ENCODE data around the gene IMMP2L. TPM values are rescaled to one million over a fixed set of nuclear protein-coding genes. Genes with fewer than 3 reads are reported as not detected.

Gene IMMP2L
- total and polyA plus RNA-seq, 2 donors (not counting 3 experiments of a cell fraction or from before 2014, with no cell fraction given), result 9.9 to 11.8 TPM

DNA sequence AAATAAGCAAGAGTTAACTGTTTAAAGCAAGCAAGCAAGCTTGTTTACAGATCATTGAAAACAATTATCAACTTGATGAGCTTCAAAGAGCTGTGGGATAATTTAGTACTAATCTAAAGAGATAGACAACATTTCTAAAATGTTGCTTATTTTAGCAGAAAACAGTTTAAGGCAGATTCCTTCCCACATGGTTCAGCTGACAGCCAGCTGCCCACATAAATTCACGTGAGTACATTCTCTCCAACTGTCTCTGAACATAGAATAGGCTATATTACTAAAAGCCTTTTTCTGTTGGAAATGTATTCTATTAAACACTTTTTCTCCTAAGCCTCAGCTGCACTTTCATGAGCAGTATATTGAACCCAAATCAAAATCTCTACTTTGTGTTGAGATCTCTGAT is 297.3 kb downstream of the IMMP2L start:
- CTCF ChIA-PET, result no interaction called here
- FAIRE-seq (no peak), DNase-seq (ENCODE audit: low read depth, low spot score) (no peak)
- intact Hi-C loops (cut with micrococcal nuclease) (no loop called here), dilution Hi-C loops (cut with MboI; ENCODE audit: extremely low pct_ligation_motif_present, low sequenced_read_pairs) (no loop called here)
- H3K36me3 ChIP-seq (ENCODE audit: control insufficient read depth in 2 of 2, extremely low read depth in 1 of 2, insufficient read depth in 2 of 2, low read length in 2 of 2), result no peaks in the 10 kb centered on the region
- H3K4me2 ChIP-seq (ENCODE audit: insufficient read depth, low read length), result no peak overlapping the region
- H3K79me2 ChIP-seq (ENCODE audit: control insufficient read depth, insufficient read depth, low read length), result no peaks in the 10 kb centered on the region
- no peaks in the 10 kb centered on the region for H3K9me3 ChIP-seq (replicated peaks; ENCODE audit: control insufficient read depth, insufficient read depth, low read length)
- BruUV-seq (replicated peaks), result no TSS peak
- H4K20me1 ChIP-seq (replicated peaks; ENCODE audit: control insufficient read depth, extremely low read depth, insufficient read depth, low read length), result no peaks in the 10 kb centered on the region
- no peak overlapping the region for H2AFZ ChIP-seq (ENCODE audit: low read depth, low read length)
- H3K27ac ChIP-seq (ENCODE audit: insufficient read depth, low read depth, low read length), result no peak overlapping the region
- no peak overlapping the region for H3K9ac ChIP-seq (replicated peaks; ENCODE audit: extremely low read depth, insufficient read depth, low read length)
- POLR2A ChIA-PET, result no interaction called here
- no peak overlapping the region for H3K4me3 ChIP-seq (replicated peaks in 1 of 3; ENCODE audit: insufficient read depth in 1 of 3, low read depth in 1 of 3, low read length in 3 of 3)
- H3K4me1 ChIP-seq (ENCODE audit: control insufficient read depth, extremely low read depth, insufficient read depth, low read length), result no peaks in the 10 kb centered on the region
- H3K9me1 ChIP-seq (replicated peaks; ENCODE audit: control insufficient read depth, extremely low read depth, insufficient read depth, low read length), result no peaks in the 10 kb centered on the region
- H3K27me3 ChIP-seq (ENCODE audit: control insufficient read depth in 2 of 2, insufficient read depth in 2 of 2, low read length in 2 of 2), result no peaks in the 10 kb centered on the region
- TF ChIP-seq, protein P1, sequence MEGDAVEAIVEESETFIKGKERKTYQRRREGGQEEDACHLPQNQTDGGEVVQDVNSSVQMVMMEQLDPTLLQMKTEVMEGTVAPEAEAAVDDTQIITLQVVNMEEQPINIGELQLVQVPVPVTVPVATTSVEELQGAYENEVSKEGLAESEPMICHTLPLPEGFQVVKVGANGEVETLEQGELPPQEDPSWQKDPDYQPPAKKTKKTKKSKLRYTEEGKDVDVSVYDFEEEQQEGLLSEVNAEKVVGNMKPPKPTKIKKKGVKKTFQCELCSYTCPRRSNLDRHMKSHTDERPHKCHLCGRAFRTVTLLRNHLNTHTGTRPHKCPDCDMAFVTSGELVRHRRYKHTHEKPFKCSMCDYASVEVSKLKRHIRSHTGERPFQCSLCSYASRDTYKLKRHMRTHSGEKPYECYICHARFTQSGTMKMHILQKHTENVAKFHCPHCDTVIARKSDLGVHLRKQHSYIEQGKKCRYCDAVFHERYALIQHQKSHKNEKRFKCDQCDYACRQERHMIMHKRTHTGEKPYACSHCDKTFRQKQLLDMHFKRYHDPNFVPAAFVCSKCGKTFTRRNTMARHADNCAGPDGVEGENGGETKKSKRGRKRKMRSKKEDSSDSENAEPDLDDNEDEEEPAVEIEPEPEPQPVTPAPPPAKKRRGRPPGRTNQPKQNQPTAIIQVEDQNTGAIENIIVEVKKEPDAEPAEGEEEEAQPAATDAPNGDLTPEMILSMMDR (IDR thresholded peaks at IDR 0.05; ENCODE audit: extremely low read depth in 1 of 2, insufficient read depth in 1 of 2, low read depth in 1 of 2, low read length in 2 of 2), result no peak
- no peak for TF ChIP-seq EZH2 (IDR thresholded peaks at IDR 0.05; ENCODE audit: borderline replicate concordance, low read depth, low read length, severe bottlenecking)
- TF ChIP-seq FOS (IDR thresholded peaks at IDR 0.05; ENCODE audit: borderline replicate concordance, insufficient read depth, low read length), result no peak
- TF ChIP-seq GATA2 (IDR thresholded peaks at IDR 0.05; ENCODE audit: insufficient read depth, insufficient read length, low read depth, low read length), result no peak
- TF ChIP-seq POLR2A (IDR thresholded peaks at IDR 0.05; ENCODE audit: low read depth, low read length), result no peak

DNA sequence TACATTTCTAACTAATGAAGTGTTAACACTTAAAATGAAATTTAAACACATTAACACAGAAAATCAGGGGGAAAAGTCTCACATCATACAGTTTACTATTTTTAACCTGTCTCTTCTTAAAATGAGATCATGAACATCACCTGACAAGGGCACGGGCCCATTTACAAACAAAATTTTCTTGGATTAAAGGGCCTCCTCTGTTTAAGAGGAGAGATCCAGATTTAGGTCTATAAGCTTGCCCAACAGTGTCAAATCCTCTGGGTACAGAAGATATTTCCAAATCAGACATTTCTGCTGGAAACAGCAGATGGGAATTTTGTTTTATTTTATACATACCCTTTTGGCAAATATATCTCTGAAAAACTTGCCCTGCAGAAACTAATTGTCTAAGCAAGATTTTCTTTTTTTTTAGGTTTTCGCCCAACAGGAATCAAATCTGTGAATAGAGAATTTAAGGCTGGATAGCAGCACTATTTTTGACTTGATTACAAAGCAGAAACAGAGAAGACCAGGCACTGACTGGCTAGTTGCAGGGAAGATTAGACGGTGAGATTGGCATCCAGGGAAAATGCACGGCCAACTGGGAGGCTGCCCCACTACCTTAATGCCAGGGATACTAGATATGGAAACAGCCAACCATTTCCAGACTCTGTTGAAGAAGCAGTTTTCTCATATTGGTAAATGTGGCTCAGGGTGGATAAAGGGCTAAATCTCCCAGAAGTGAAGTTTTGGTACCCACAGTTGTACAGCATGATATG is 298.0 kb downstream of the IMMP2L start:
- no peaks in the 10 kb centered on the region for H3K9me1 ChIP-seq (replicated peaks; ENCODE audit: control insufficient read depth, extremely low read depth, insufficient read depth, low read length)
- no peak for FAIRE-seq
- no peaks in the 10 kb centered on the region for H3K9me3 ChIP-seq (replicated peaks; ENCODE audit: control insufficient read depth, insufficient read depth, low read length)
- CTCF ChIA-PET, result no interaction called here
- H3K4me1 ChIP-seq (ENCODE audit: control insufficient read depth, extremely low read depth, insufficient read depth, low read length), result no peaks in the 10 kb centered on the region
- H3K4me2 ChIP-seq (ENCODE audit: insufficient read depth, low read length), result no peak overlapping the region
- H3K9ac ChIP-seq (replicated peaks; ENCODE audit: extremely low read depth, insufficient read depth, low read length), result no peak overlapping the region
- intact Hi-C loops (cut with micrococcal nuclease) (no loop called here), dilution Hi-C loops (cut with MboI; ENCODE audit: extremely low pct_ligation_motif_present, low sequenced_read_pairs) (no loop called here)
- H3K27ac ChIP-seq (ENCODE audit: insufficient read depth, low read depth, low read length), result no peak overlapping the region
- BruUV-seq (replicated peaks), result no TSS peak
- no peak for TF ChIP-seq MAX (IDR thresholded peaks at IDR 0.05; ENCODE audit: insufficient read depth, insufficient read length)
- TF ChIP-seq JUN (IDR thresholded peaks at IDR 0.05; ENCODE audit: borderline replicate concordance, insufficient read depth, insufficient read length, low read depth), result no peak
- TF ChIP-seq, protein P1 (IDR thresholded peaks at IDR 0.05; ENCODE audit: extremely low read depth in 1 of 2, insufficient read depth in 1 of 2, low read depth in 1 of 2, low read length in 2 of 2), result no peak
- no peak for TF ChIP-seq FOS (IDR thresholded peaks at IDR 0.05; ENCODE audit: borderline replicate concordance, insufficient read depth, low read length)
- no peak for TF ChIP-seq POLR2A (IDR thresholded peaks at IDR 0.05; ENCODE audit: low read depth, low read length)
- no peak for TF ChIP-seq MYC (IDR thresholded peaks at IDR 0.05; ENCODE audit: low read depth, low read length)
- H4K20me1 ChIP-seq (replicated peaks; ENCODE audit: control insufficient read depth, extremely low read depth, insufficient read depth, low read length), result no peaks in the 10 kb centered on the region
- no peak overlapping the region for H2AFZ ChIP-seq (ENCODE audit: low read depth, low read length)
- H3K36me3 ChIP-seq (ENCODE audit: control insufficient read depth in 2 of 2, extremely low read depth in 1 of 2, insufficient read depth in 2 of 2, low read length in 2 of 2), result no peaks in the 10 kb centered on the region
- H3K79me2 ChIP-seq (ENCODE audit: control insufficient read depth, insufficient read depth, low read length), result no peaks in the 10 kb centered on the region
- POLR2A ChIA-PET, result no interaction called here
- H3K27me3 ChIP-seq (ENCODE audit: control insufficient read depth in 2 of 2, insufficient read depth in 2 of 2, low read length in 2 of 2), result no peaks in the 10 kb centered on the region
- H3K4me3 ChIP-seq (replicated peaks in 1 of 3; ENCODE audit: insufficient read depth in 1 of 3, low read depth in 1 of 3, low read length in 3 of 3), result no peak overlapping the region
- no peak for DNase-seq (ENCODE audit: low read depth, low spot score)
